Transverse colon (tissue), 4 donors: ENCODE data around the gene SSH2. TPM values are rescaled to one million over a fixed set of nuclear protein-coding genes. Genes with fewer than 3 reads are reported as not detected.
"Not testable (repeated sequence)": the region's sequence is repeated elsewhere in the genome, so short reads cannot be mapped to it uniquely, and the experiment has no call there.

Source experiments
- DNase-seq: peaks from one replicate; pipeline ENCODE4 v3.0.0-alpha.2; 2019
- H3K27ac ChIP-seq, 4 donors: fragments of 200-600 bp; sonication (generic); 2 replicates each; pipeline ENCODE4 v1.5.1; 2016 to 2018; ENCODE audit warnings: inconsistent platforms in 4 of 4
- H3K27me3 ChIP-seq: fragments of 200-600 bp; sonication (generic); 2 replicates; pipeline ENCODE4 v1.5.1; 2017; ENCODE audit warnings: inconsistent platforms
- H3K36me3 ChIP-seq, 4 donors: fragments of 200-600 bp; sonication (generic); 2 replicates each; pipeline ENCODE4 v1.5.1; 2017 to 2019; ENCODE audit warnings: inconsistent platforms in 4 of 4
- H3K4me1 ChIP-seq, 4 donors: fragments of 200-600 bp; sonication (generic); 2 replicates each; pipeline ENCODE4 v1.5.1; 2017 to 2020; ENCODE audit warnings: inconsistent platforms in 4 of 4
- H3K4me3 ChIP-seq, 4 donors: fragments of 200-600 bp; sonication (generic); 1 replicate in 1 of 4; 2 replicates in 3 of 4; pipeline versions ENCODE4 v1.5.1 to v1.6.1; 2017 to 2019; ENCODE audit warnings: inconsistent platforms in 4 of 4
- H3K9me3 ChIP-seq, 2 donors: fragments of 200-600 bp; sonication (generic); 2 replicates each; pipeline ENCODE4 v1.5.1; 2017 to 2019; ENCODE audit warnings: inconsistent platforms in 2 of 2
- EP300 ChIP-seq: sonication (generic); formaldehyde crosslinking; IDR thresholded peaks from one replicate; pipeline ENCODE4 v1.6.1; 2017; ENCODE audit warnings: antibody characterized with exemption, low read depth
- POLR2A ChIP-seq: fragments of 450-650 bp; IDR thresholded peaks from one replicate; pipeline ENCODE4 v1.6.1; 2016; ENCODE audit warnings: antibody characterized with exemption, mild to moderate bottlenecking, moderate library complexity
- POLR2AphosphoS5 ChIP-seq, 3 donors: sonication (generic); formaldehyde crosslinking; IDR thresholded peaks; one replicate each; pipeline ENCODE4 v1.6.1; 2016; ENCODE audit warnings: antibody characterized with exemption in 3 of 3
- WGBS, 2 donors: methylation state at CpG; one replicate each; pipeline ENCODE4 v1.1.5; 2018; ENCODE audit warnings: low coverage in 1 of 2; 5-methylcytosine and 5-hydroxymethylcytosine counted together
- in situ Hi-C, 4 donors: fragments of 200-750 bp; cut with MboI; loops; one replicate each; pipeline versions ENCODE4 v1.15.0 to v1.15.1; 2017; ENCODE audit warnings: low sequenced_read_pairs in 3 of 4, low pct_ligation_motif_present in 1 of 4, low pct_unique_long_range_greater_than_20kb in 1 of 4
- intact Hi-C: fragments of 100-400 bp; cut with DNase I; formaldehyde crosslinking; loops from one replicate; pipeline ENCODE4 v1.15.1; 2023; ENCODE audit warnings: low total_unique reads
- total RNA-seq, 4 donors: library from RNA; depleted of rRNA; stranded (reverse); fragments of >200 nt; gene quantifications; one replicate each; pipeline ENCODE4 v1.1.0, GENCODE V29; 2016
- TF ChIP-seq, protein P1 (sequence below), 5 experiments: fragments of 200-600 bp in 3 of 5; fragments of 450-650 bp in 2 of 5; sonication (generic) in 3 of 5; IDR thresholded peaks; 1 replicate in 2 of 5; 2 replicates in 3 of 5; pipeline ENCODE4 v1.5.1; 2016 to 2017; ENCODE audit warnings: antibody characterized with exemption in 5 of 5, inconsistent platforms in 3 of 5, mild to moderate bottlenecking in 2 of 5, moderate library complexity in 1 of 5

The SSH2 gene
- total RNA-seq, 4 donors from 2014 or later, result 15.3 to 99.9 (median 46.0) TPM

DNA sequence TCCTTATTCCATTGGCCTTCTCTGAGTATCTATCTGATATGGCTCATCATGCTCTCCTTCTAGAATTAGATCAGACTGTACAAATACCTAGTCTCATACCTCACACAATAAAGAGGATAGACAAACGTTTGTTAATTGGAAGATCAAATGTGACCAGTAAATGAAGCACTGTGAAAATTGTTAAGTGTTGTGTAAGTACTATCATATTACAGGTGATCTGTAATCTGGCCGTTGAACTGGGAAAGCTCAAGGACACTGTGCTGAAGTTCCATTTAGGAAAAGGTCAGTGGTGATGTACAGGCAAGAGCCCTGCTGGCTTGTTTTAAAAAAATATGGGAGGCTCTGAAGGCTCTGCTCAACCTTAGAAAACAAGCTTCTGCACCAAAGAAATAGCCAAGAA lies 268.8 kb downstream of the SSH2 start:
- 54 to 74% methylated on average over 2 of the region's 2 CpGs for WGBS, 2 donors
- no peaks in the 10 kb centered on the region for H3K27me3 ChIP-seq
- H3K4me3 ChIP-seq, result no peak overlapping the region
- H3K36me3 ChIP-seq, result peaks cover 0 to 13% (median 5%) of the 10 kb centered on the region in 4 donors
- in situ Hi-C loops, result no loop called here
- H3K4me1 ChIP-seq, result peaks cover 0 to 3% (median 0%) of the 10 kb centered on the region in 4 donors
- TF ChIP-seq EP300, result no peak
- H3K9me3 ChIP-seq, result no peaks in the 10 kb centered on the region
- DNase-seq, result no peak
- H3K27ac ChIP-seq, result no peak overlapping the region
- intact Hi-C loops, result no loop called here

DNA sequence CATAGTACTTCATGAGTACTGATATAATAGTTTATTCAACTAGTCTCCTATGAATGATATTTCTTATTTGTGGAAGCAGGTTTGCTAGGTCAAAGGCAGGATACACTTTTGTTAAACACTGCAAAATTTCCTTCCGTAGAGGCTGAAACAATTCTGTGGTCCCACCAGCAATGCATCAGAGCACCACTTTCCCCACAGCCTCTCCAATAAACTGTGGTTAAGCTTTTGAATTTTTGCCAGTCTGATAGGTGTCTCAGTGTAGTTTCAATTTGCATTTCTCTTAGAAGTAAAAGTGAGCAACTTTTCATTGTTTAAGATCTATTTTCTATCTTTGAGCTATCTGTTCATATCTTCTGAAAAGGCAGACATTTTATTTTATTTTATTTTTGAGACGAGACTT lies 270.9 kb downstream of the SSH2 start:
- TF ChIP-seq POLR2AphosphoS5 (IDR thresholded peaks at IDR 0.05), result no peak
- no peak for TF ChIP-seq EP300
- no peak for TF ChIP-seq POLR2A
- TF ChIP-seq, protein P1, sequence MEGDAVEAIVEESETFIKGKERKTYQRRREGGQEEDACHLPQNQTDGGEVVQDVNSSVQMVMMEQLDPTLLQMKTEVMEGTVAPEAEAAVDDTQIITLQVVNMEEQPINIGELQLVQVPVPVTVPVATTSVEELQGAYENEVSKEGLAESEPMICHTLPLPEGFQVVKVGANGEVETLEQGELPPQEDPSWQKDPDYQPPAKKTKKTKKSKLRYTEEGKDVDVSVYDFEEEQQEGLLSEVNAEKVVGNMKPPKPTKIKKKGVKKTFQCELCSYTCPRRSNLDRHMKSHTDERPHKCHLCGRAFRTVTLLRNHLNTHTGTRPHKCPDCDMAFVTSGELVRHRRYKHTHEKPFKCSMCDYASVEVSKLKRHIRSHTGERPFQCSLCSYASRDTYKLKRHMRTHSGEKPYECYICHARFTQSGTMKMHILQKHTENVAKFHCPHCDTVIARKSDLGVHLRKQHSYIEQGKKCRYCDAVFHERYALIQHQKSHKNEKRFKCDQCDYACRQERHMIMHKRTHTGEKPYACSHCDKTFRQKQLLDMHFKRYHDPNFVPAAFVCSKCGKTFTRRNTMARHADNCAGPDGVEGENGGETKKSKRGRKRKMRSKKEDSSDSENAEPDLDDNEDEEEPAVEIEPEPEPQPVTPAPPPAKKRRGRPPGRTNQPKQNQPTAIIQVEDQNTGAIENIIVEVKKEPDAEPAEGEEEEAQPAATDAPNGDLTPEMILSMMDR (IDR thresholded peaks at IDR 0.05), result no peak
- 73 to 91% methylated on average over 2 of the region's 2 CpGs for WGBS, 2 donors
- Histone ChIP-seq H3K27me3 (no peaks in the 10 kb centered on the region), H3K9me3 (no peaks in the 10 kb centered on the region), H3K36me3 (peaks cover 0 to 9% (median 3%) of the 10 kb centered on the region in 4 donors), H3K4me1 (no peaks in the 10 kb centered on the region), H3K4me3 (no peak overlapping the region), H3K27ac (no peak overlapping the region)
- intact Hi-C loops, result no loop called here
- no peak for DNase-seq
- in situ Hi-C loops, result no loop called here

DNA sequence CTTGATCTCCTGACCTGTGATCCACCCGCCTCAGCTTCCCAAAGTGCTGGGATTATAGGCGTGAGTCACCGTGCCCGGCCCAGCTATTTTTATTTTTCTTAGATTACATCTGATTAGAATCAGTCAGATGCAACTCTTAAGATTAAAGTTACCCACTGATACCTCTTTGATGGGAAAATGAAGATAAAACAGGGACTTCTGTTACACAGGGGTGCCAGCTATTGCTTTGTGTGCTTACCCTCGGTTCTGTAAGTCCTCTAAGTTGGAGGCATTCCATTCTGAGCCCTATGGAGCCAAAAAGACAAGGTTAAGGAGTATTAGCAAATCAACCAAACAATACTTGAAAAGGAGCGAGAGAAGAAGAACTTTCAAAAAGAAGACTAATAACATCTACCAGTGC lies 274.7 kb downstream of the SSH2 start:
- intact Hi-C loops (no loop called here), in situ Hi-C loops (no loop called here)
- no peaks in the 10 kb centered on the region for H3K27me3 ChIP-seq
- DNase-seq, result no peak
- H3K4me3 ChIP-seq, result no peak overlapping the region
- 97 to 100% methylated on average over 6 of the region's 6 CpGs for WGBS, 2 donors
- no peaks in the 10 kb centered on the region for H3K4me1 ChIP-seq
- TF ChIP-seq, protein P1 (IDR thresholded peaks at IDR 0.05), result no peak
- TF ChIP-seq EP300 (no peak), POLR2A (no peak), POLR2AphosphoS5 (IDR thresholded peaks at IDR 0.05) (no peak)
- peaks cover 0 to 6% (median 0%) of the 10 kb centered on the region in 4 donors for H3K36me3 ChIP-seq
- no peak overlapping the region for H3K27ac ChIP-seq
- no peaks in the 10 kb centered on the region for H3K9me3 ChIP-seq

DNA sequence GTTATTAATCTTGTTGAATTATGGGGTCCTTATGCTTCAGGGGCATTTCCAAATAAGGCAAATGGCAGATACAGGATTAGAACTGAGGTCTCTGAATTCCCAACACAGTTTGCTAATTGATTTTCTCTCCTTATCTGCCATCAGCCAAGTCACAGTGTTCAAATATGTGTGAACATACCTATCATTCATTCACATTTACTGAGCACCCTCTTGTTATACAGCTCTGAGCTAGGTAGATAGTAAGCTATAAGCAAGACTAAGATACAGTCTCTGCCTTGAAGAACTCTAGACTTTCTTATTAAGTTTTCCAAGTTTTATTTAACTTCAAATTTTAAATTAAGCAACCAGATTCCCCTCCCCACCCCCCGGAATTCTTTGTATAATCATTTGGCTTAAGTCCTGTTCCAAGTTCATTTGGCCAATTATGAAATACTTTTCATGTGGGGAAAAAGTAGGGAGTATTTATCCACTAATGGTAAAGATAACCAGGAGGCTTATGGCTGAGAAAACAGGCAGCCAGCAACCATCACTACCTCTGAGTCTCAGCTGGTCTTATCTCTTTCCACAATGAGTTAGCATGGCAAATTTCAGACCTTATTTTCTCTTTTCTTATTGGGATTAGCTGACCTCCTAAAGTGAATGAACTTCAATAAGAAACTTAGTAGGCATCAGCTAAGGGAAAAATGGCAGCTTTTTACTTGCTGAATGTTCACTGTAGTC lies 275.9 kb downstream of the SSH2 start:
- TF ChIP-seq POLR2A (no peak), POLR2AphosphoS5 (IDR thresholded peaks at IDR 0.05) (no peak)
- Histone ChIP-seq H3K4me1 (no peaks in the 10 kb centered on the region), H3K4me3 (no peak overlapping the region), H3K27ac (no peak overlapping the region), H3K27me3 (no peaks in the 10 kb centered on the region), H3K9me3 (no peaks in the 10 kb centered on the region), H3K36me3 (peaks cover 0 to 11% (median 0%) of the 10 kb centered on the region in 4 donors)
- 50 to 66% methylated on average over 1 of the region's 1 CpG for WGBS, 2 donors
- in situ Hi-C loops (no loop called here), intact Hi-C loops (no loop called here)
- no peak for DNase-seq

DNA sequence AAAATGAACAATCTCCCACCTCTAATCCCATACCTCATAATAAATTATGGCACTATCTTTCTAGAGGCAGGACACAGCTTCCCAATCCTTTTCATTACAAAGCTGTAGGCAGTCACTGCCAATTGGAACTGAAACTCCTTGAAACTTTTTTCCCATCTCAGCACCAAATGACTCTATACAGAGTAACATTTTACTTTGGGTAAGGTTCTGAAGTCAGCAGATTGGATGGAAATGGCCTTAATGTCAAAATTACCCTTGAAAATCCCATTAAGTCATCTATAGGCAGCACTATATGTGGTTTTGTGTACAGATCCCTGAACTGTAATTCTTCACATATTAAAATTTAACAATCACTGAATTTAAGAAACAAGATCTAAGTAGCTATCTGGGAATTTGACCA lies 277.1 kb downstream of the SSH2 start:
- TF ChIP-seq POLR2A (no peak), EP300 (no peak), POLR2AphosphoS5 (IDR thresholded peaks at IDR 0.05) (no peak)
- TF ChIP-seq, protein P1 (IDR thresholded peaks at IDR 0.05), result no peak
- H3K36me3 ChIP-seq, result peaks cover 0 to 6% (median 0%) of the 10 kb centered on the region in 4 donors
- no peaks in the 10 kb centered on the region for H3K4me1 ChIP-seq
- no peaks in the 10 kb centered on the region for H3K27me3 ChIP-seq
- no peak overlapping the region for H3K4me3 ChIP-seq
- intact Hi-C loops (no loop called here), in situ Hi-C loops (no loop called here)
- no peaks in the 10 kb centered on the region for H3K9me3 ChIP-seq
- DNase-seq, result no peak
- H3K27ac ChIP-seq, result no peak overlapping the region

DNA sequence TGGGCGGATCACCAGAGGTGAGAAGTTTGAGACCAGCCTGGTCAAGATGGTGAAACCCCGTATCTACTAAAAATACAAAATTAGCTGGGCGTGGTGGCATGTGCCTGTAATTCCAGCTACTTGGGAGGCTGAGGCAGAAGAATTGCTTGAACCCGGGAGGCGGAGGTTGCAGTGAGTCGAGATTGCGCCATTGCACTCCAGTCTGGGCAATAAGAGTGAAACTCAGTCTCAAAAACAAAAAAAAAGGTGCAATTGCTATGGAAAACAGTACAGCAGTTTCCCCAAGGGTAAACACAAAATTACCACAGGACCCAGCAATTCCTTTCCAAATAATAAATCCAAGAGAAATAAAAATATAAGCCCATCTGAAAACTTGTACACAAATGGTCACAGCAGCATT lies 278.1 kb downstream of the SSH2 start:
- in situ Hi-C loops, H3K36me3 ChIP-seq, H3K4me1 ChIP-seq, H3K27ac ChIP-seq, DNase-seq, H3K27me3 ChIP-seq, H3K4me3 ChIP-seq, H3K9me3 ChIP-seq, intact Hi-C loops: not testable (repeated sequence)
- WGBS, 2 donors, result 94 to 96% methylated on average over 6 to 7 of the region's 7 CpGs
